IPS-NIHi11 (cell line): ENCODE results near the gene RSL24D1.
"Not testable (repeated sequence)": the region's sequence is repeated elsewhere in the genome, so short reads cannot be mapped to it uniquely, and the experiment has no call there.

ENCODE experiments used
- DNase-seq: peaks from one replicate; pipeline ENCODE4 v3.0.0; 2012; ENCODE audit warnings: mixed read lengths, low spot score

Gene RSL24D1

DNA sequence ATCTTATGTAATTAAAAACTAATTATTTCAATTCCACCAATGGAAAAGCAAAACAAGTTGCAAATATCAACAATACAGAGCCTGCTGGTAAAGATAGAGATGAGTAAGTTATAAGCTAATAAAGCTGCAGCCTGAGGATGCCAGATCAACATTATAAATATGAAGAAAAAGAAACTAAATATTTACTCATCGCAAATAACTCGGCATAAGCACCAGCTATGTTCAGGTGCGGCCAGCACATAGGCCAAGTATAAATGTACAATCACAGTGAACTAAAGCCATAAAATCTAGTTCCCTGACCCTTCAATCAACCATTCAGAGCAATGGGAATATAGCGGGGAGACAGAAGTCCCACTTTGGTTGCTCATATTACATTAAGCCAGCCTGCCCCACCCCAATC, 7.7 kb upstream of the RSL24D1 start:
- DNase-seq: no peak

DNA sequence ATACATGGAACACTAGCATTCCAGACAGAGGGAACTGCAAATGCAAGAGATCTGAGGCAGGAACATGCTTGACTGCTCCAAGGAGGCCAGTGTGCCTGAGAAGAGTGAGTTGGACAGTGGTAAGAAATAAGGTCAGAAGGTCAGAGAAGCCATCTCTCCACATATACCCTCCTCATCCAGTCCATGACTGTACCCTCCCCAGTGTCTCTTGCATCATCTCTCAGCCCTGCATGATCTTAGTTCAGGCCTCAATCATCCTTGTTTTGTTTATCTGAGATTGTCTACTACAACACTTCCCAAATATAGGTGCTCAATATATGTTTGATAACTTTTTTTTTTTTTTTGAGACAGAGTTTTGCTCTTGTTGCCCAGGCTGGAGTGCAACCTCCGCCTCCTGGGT, 5.5 kb upstream of the RSL24D1 start:
- DNase-seq: no peak

DNA sequence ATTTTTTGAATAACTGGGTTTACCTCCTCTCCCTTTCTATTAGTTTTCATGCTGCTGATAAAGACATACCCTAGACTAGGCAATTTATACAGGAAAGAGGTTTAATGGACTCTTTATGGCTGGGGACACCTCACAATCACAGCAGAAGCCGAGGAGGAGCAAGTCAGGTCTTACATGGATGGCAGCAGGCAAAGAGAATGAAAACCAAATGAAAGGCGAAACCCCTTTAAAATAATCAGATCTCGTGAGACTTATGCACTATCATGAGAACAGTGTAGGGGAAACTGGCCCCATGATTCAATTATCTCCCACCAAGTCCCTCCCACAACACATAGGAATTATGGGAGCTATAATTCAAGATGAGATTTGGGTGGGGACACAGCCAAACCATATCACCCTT, 2.0 kb upstream of the RSL24D1 start:
- DNase-seq: no peak

DNA sequence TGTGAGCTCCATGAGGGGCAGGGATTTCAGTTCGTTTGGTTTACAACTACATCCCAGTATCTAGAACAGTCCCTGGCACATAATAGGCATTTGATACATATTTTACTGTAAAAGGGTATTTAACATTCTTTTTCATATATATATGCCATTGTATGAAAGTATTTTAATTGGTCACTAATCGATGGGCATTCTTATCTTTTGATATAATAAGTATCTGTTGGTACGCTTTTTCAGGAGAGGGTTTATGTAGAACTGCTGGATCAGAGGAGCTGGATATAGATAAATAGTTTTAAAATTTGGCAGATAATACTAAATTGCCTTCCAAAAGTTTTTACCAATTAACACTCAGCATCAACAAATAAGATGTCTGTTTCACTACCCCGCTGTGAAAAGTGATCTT, 978 bp upstream of the RSL24D1 start:
- DNase-seq: no peak

DNA sequence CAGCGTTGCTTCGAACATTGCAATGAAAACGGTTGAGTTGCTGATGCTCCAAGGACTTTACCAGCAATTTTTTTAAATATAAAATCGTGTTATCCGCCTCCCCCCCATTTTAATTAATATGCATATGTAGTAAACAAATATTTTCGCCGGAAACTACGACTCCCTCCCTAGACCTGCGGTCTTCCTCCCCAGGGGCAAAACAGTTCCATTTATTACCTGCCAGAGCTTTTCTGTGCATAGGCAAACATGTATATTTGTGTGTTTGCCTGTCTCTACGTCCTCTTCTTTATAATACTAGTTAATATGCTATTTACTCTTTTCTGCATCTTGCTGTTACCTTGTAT, 593 bp upstream of the RSL24D1 start:
- no peak for DNase-seq

DNA sequence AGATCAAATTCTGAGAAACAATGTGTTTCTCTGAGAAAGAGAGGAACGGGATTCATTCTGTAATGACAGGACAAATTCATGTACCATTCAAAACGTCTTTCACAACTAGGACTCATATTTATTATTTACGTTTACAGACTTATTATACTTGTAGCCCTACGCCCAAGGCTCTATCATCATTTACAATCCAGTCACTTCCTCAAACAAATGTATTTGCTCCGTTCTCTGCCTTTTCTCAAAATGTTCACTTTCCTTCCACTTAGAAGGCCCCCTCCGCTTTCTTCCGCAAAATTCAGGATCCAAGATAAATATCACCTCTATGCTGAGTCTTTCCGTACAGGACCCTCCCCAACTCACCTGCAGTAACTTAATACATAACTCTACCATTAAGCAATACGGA, 745 bp downstream of the RSL24D1 start:
- no peak for DNase-seq

DNA sequence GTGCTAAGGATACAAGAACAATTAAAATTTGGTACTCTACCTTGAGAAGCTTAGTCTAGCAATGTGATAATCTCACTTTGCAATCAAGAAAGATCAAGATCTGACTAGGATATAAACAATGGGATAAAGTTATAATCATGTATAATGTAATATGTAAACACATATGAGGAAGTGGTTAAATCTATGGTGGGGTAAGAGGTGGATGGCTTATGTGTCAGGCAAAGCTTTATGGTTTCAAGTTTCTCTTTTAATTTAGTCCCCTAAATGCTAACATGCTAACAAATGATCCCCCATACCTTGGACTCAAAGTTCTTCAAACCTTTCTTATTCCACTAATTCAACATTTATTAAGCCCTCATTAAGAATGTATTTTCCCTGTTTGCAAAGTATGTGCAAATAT, 2.5 kb downstream of the RSL24D1 start:
- DNase-seq: no peak

DNA sequence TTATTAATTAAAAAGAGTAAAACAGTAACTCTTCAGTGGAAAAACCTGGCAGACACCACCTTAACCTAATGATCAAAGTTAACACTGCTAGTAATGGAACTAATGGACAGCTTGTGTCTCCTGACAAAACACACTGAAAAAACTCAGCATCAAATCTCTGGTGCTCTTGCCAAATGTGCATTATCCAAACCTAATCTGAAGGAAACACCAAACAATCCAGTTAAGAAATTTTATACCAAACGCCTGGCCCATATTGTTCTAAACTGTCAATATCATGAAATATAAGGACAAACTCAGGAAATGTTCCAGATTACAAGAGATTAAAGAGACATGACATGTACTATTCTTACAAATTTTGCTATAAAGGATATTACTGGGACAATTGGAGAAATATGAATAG, 10.4 kb downstream of the RSL24D1 start:
- no peak for DNase-seq

DNA sequence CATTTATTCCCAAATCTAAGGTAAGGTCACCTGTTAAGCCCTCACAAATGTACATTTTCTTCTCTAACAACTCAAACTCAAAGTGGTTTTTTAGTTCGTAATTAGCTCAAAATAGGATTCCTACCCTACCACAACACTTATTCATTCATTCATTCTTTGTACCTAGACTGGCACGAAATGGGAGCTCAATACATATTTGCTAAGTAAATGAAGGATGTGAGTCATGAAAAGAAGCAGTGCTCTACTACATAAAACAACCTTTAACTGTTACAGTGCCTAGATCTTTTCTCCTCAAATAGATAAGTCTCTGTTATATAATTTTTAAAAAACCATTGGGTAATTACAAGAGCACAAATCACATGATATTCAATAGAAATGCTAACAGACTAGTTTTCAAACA, 13.1 kb downstream of the RSL24D1 start:
- DNase-seq: no peak

DNA sequence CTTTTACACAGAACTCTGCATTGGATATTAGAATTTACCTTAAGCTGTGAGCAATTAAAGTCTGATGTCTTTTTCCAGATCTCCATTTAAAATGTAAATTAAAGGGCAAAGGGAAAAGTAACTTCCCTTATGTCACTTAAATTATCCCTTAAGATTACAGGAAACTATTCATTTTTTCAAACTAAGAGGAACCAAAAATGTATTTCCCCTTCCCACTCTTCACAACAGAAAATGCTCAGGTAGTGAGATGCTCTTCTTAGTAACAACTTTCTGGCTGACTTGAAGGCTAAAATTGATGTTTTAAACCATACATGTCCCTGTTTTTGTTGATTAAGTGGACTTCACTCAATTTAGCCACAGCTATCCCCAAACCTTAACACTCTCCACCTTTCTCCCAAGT, 17.6 kb downstream of the RSL24D1 start:
- no peak for DNase-seq

DNA sequence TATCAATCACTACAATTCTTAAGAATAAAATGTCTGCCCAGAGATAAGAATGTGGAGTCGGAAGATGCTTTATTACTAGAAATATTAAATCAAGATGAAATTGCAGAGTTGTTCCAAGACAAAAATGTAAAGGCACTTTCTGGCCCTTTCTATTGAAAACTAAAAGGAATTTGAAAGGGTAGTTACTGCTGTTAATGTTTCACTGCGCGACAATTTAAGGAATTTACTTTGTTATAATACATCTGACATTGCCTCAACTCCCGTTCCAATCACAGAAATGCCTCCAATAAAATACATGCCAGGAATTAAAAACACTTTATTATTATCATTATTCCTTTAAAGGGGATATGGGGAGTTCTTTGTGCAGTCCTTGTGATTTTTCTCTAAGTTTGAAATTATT, 26.4 kb downstream of the RSL24D1 start:
- DNase-seq: no peak

DNA sequence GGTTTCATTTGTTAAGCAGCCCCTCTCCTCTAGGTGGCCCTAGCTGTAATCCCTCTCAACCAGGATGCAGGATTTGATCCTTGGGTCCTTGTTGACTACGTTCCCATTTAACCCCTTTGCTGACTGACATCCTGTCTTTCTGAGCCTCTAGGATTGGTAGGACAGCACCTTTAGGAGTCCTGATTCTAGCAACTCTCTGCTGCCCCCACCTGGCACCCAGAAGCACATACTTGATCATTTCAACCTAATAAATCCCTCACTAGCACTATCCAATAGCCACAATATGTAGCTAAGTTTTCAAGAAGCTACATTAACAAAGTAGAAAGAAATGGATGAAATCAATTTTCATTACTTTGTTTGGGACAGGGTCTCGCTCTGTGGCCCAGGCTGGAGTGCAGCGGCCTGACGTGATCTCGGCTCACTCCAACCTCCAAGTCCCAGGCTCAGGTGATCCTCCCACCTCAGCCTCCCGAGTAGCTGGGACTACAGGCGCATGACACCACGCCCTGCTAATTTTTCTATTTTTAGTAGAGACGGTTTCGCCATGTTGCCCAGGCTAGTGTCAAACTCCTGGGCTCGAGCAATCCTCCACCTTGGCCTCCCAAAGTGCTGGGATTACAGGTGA, 28.3 kb downstream of the RSL24D1 start:
- DNase-seq: peak; percentile 86

DNA sequence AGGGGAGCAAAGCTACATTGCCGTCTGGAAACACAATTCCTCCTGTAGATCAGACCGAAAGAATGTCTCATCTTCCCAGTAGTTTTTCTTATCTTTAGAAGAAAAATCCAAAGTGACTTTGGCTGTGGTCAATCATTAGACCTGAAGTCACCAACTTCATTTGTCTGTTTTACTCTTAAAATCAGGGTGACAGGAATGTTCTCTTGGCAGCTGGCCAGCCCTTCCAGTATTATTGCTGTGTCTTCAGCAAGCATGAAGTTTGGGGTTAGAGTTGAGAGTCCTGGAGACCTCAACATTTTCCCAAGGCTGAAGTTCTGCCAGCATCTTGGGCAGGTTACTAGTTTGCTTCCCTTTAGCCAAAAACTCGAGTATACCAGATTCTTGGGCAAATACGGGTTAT, 32.5 kb downstream of the RSL24D1 start:
- DNase-seq: no peak

DNA sequence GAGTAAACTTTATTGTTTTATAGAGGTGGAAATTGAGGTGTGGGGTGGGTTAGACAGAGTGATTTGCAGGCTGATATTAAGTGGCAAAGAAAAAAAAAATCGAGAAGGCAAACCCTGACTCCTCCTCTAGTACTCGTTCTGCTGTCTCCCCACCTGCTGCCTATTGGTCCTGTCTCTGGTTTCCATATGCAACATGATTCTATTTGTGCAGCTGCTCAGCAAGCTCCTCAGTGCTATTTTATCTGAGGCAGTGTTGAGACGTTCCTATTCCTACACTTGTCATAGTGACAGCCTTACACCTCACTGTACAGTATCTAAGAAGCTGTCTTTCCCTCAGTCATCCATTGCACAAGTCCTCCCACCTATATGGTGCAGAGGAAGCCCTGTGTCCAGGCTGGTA, 45.1 kb downstream of the RSL24D1 start:
- DNase-seq: no peak

DNA sequence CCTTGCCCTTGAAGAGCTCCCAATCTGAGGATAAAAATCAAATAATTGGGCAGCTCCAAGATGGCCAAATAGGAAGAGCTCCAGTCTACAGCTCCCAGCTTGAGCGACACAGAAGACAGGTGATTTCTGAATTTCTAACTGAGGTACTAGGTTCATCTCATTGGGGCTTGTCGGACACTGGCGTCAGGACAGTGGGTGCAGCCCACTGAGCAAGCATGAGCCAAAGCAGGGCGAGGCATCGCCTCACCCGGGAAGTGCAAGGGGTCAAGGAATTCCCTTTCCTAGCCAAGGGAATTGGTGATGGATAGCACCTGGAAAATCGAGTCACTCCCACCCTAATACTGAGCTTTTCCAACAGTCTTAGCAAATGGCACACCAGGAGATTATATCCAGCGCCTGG, 53.6 kb downstream of the RSL24D1 start:
- DNase-seq: not testable (repeated sequence)

DNA sequence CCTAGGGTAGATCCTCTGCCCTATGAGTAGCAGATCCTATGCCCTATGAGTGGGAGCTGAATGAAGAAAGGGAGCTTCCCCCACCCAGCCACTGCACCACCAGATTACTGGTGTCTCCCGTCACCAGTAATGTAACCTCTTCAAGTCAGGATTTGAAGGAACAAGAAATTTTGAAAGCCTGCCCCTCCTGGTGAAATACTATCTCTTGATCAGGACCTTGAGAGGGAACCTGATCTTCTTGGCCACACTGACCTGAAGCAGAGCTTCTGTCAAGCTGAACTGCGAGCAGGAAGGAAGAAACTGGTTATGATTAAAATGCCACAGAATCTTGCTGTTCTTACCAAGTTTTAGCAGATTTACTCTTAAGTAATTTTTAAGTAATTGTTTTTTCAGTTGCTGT, 62.8 kb downstream of the RSL24D1 start:
- no peak for DNase-seq

DNA sequence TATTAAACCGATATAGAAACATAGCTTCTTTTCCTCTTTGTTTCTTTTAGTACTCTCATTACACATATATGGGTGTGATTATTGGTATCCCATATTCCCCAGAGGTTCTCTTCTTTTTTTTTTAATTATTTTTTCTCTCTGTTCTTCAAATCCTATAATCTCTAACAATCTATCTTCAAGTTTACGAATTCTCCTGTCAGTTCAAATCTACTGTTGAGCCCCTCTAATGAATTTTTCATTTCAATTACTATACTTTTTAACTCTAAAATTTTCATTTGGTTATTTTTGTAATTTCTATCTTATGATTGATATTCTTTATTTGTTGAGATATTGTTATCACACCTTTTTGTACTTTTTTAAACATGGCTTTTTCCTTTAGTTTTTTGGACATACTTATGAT, 64.1 kb downstream of the RSL24D1 start:
- no peak for DNase-seq
